AG10803 (cell line): Measurements from ENCODE around the gene IRF5.

Experiments
- DNase-seq: peaks from one replicate; pipeline ENCODE4 v3.0.0; 2010; ENCODE audit warnings: low read depth
- H3K4me3 ChIP-seq: 2 replicates; pipeline ENCODE4 v1.5.1; 2011; ENCODE audit warnings: mild to moderate bottlenecking, low read length, control low read depth
- CTCF ChIP-seq: conservative IDR thresholded peaks from 2 replicates; pipeline ENCODE4 v1.5.1; 2011; ENCODE audit warnings: mild to moderate bottlenecking, low read length, control low read depth, inconsistent platforms

IRF5 gene

GRCh38 chr7:128932862-128933179, 4.9 kb upstream of the IRF5 start:
- H3K4me3 ChIP-seq, result no peak overlapping the region
- no peak for TF ChIP-seq CTCF
- DNase-seq, result no peak

GRCh38 chr7:128933180-128933891, 4.4 kb upstream of the IRF5 start:
- H3K4me3 ChIP-seq, result no peak overlapping the region
- no peak for DNase-seq
- no peak for TF ChIP-seq CTCF

GRCh38 chr7:128934361-128935341, 3.1 kb upstream of the IRF5 start:
- no peak overlapping the region for H3K4me3 ChIP-seq
- no peak for TF ChIP-seq CTCF
- DNase-seq, result no peak

GRCh38 chr7:128935342-128935730, 2.4 kb upstream of the IRF5 start:
- no peak overlapping the region for H3K4me3 ChIP-seq
- no peak for TF ChIP-seq CTCF
- no peak for DNase-seq

GRCh38 chr7:128936798-128937197, 929 bp upstream of the IRF5 start:
- TF ChIP-seq CTCF, result no peak
- no peak for DNase-seq
- H3K4me3 ChIP-seq, result no peak overlapping the region

- no peak for DNase-seq
- no peak for TF ChIP-seq CTCF
- H3K4me3 ChIP-seq, result no peak overlapping the region
Observed at GRCh38 chr7:128937271-128937646, 468 bp upstream of the IRF5 start.
